Fibroblast of villous mesenchyme (primary cell): ENCODE data around the gene GPC6. TPM values are rescaled to one million over a fixed set of nuclear protein-coding genes. Genes with fewer than 3 reads are reported as not detected.

ENCODE experiments used
- DNase-seq: peaks from one replicate; pipeline ENCODE4 v3.0.0-alpha.2; 2010; ENCODE audit warnings: low read depth
- H3K4me3 ChIP-seq: 2 replicates; pipeline ENCODE4 v1.5.1; 2011; ENCODE audit warnings: low read depth, mild to moderate bottlenecking, low read length
- total RNA-seq: library from RNA; depleted of rRNA; stranded (reverse); fragments of >200 nt; gene quantifications from 2 replicates; pipeline ENCODE4 v1.2.3, GENCODE V29; 2012
- TF ChIP-seq, protein P1 (sequence below): IDR thresholded peaks from 2 replicates; pipeline ENCODE4 v1.5.1; 2012; ENCODE audit warnings: low read depth, mild to moderate bottlenecking, low read length; ENCODE audit not compliant: insufficient read depth

Gene GPC6
- total RNA-seq, 1 donor, result 6.0 TPM

DNA sequence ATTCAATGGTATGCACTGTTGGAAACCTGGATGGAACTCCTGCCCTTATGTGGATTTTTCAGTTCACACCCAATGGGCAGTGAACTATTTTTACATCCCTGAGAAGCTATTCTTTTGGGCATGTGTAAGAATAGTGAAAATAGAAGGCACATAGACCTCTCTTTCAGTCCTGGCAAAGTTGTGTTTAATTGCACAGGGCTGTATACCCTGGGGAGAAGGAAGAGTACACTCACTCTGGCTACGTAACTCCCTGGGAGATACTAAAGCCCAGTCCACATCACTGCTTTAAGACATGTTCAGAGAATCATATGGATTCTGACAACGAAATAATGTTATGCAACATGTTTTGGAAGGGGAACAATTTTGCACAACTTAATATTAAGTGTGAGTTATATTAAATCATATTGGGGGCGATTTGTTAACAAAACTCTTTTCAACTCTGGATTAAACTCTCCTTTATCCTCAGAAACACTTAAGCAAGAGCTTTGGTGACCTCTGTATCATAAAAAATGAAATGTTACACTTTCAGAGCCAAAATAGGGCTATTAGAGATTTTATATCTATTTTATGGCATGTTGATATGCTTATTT is 1086.8 kb downstream of the GPC6 start:
- no peak overlapping the region for H3K4me3 ChIP-seq
- DNase-seq, result no peak
- TF ChIP-seq, protein P1, sequence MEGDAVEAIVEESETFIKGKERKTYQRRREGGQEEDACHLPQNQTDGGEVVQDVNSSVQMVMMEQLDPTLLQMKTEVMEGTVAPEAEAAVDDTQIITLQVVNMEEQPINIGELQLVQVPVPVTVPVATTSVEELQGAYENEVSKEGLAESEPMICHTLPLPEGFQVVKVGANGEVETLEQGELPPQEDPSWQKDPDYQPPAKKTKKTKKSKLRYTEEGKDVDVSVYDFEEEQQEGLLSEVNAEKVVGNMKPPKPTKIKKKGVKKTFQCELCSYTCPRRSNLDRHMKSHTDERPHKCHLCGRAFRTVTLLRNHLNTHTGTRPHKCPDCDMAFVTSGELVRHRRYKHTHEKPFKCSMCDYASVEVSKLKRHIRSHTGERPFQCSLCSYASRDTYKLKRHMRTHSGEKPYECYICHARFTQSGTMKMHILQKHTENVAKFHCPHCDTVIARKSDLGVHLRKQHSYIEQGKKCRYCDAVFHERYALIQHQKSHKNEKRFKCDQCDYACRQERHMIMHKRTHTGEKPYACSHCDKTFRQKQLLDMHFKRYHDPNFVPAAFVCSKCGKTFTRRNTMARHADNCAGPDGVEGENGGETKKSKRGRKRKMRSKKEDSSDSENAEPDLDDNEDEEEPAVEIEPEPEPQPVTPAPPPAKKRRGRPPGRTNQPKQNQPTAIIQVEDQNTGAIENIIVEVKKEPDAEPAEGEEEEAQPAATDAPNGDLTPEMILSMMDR, result no peak

DNA sequence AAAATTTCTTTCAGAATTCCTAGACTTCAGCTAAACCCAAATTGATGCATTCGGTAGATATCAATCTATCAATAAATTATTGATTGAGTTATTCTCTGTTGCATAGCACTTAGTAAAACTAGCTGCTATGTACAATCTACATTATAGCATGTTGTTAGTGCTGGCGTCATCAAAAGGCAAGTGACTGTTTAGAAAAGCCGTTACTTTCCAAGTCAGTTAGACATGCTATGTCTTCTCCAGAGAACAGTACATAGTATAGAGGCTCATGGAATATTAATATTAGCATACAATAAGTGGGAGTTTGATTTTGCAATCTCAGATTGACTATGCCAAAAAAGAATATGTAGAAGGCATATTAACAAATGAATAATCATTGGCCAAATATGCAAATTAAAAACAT is 1087.3 kb downstream of the GPC6 start:
- no peak for DNase-seq
- TF ChIP-seq, protein P1, result no peak
- no peak overlapping the region for H3K4me3 ChIP-seq

DNA sequence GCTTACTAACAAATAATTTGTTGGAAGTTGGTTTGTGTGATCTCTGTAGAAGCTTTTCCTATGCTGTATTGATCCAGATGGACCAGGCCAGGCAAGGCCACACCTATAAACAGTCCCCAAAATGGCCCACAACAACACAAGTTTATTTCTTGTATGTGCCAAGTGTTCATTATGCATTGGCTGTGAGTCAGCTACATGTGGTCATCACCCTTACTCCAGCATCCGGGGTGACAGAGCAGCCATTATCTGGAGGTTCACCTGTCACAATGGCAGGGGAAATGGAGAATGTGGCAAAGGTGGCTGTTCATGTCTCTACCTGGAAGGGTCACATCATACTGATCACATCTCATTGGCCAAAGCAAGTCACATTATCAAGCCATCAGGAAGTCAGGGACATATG is 1088.6 kb downstream of the GPC6 start:
- no peak for DNase-seq
- TF ChIP-seq, protein P1, result no peak

GRCh38 chr13:94317063-94317491 is 1090.5 kb downstream of the GPC6 start:
- DNase-seq, result no peak
- TF ChIP-seq, protein P1, result no peak
- H3K4me3 ChIP-seq, result no peak overlapping the region

More for the DNA sequence above, 1088.6 kb downstream of the GPC6 start:
- no peak overlapping the region for H3K4me3 ChIP-seq

DNA sequence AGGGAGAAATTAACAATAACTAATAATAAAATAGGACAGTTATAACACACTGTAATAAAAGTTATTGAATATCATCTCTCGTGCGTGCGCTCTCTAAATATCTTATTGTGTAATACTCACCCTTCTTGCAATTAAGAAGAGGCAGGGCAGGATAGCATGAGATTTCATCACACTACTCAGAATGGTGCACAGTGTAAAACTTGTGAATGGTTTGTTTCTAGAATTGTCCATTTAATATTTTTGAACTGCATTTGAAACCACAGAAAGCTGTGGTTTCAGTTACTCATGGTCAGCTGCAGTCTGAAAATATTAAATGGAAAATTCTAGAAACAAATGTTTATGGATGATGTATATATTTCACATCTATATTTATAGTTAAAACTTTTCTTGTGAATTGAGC is 1091.8 kb downstream of the GPC6 start:
- H3K4me3 ChIP-seq, result no peak overlapping the region
- peak; percentile 78 for DNase-seq
- TF ChIP-seq, protein P1, result no peak

GRCh38 chr13:94319501-94319900 is 1092.9 kb downstream of the GPC6 start:
- H3K4me3 ChIP-seq, result no peak overlapping the region
- DNase-seq, result no peak
- TF ChIP-seq, protein P1, result no peak
